WTC11 (cell line): ENCODE results near the gene SETD1A. TPM values are rescaled to one million over a fixed set of nuclear protein-coding genes. Genes with fewer than 3 reads are reported as not detected.

Source experiments
- ATAC-seq: fragments of 200-7000 bp; cut with Tn5 transposase; 2 replicates; pipeline ENCODE4 v1.10.0; 2021; ENCODE audit warnings: mild to moderate bottlenecking, moderate library complexity
- CTCF ChIA-PET: fragments of 300-600 bp; sonication (Branson Sonifier 250); formaldehyde crosslinking; loops from one replicate; lab custom pipeline; 2021; ENCODE audit warnings: antibody characterized with exemption; lab: Charles Lee
- POLR2A ChIA-PET: fragments of 350-600 bp; sonication (Branson Sonifier 250); formaldehyde crosslinking; loops from one replicate; lab custom pipeline; 2021; ENCODE audit warnings: antibody characterized with exemption; lab: Charles Lee
- DNase-seq: peaks from one replicate; pipeline ENCODE4 v3.0.0; 2021; ENCODE audit warnings: low spot score
- H3K27ac Mint-ChIP-seq: 2 replicates; pipeline ENCODE4 v1.8.0; 2021; ENCODE audit warnings: mixed read lengths
- H3K27me3 Mint-ChIP-seq: 2 replicates; pipeline ENCODE4 v1.8.0; 2021; ENCODE audit warnings: low read depth, mild to moderate bottlenecking, moderate library complexity, mixed read lengths
- H3K36me3 Mint-ChIP-seq: 2 replicates; pipeline ENCODE4 v1.8.0; 2021; ENCODE audit warnings: mixed read lengths
- H3K4me1 Mint-ChIP-seq: 2 replicates; pipeline ENCODE4 v1.8.0; 2022; ENCODE audit warnings: mixed read lengths
- H3K4me3 Mint-ChIP-seq: 2 replicates; pipeline ENCODE4 v1.8.0; 2021; ENCODE audit warnings: mild to moderate bottlenecking, moderate library complexity, mixed read lengths
- H3K9me3 Mint-ChIP-seq: 2 replicates; pipeline ENCODE4 v1.8.0; 2021; ENCODE audit warnings: mixed read lengths
- ATF6 ChIP-seq: sonication (generic); formaldehyde crosslinking; IDR thresholded peaks from 2 replicates; pipeline ENCODE4 v1.8.1; 2023; ENCODE audit warnings: mild to moderate bottlenecking, missing genetic modification reagents
- ELF4 ChIP-seq: sonication (generic); formaldehyde crosslinking; IDR thresholded peaks from 2 replicates; pipeline ENCODE4 v1.8.1; 2022; ENCODE audit warnings: low read depth, mild to moderate bottlenecking, moderate library complexity, missing genetic modification reagents
- HMGA2 ChIP-seq: fragments of 250-450 bp; sonication (Bioruptor Pico); IDR thresholded peaks from 2 replicates; pipeline ENCODE4 v1.4.0; 2021; ENCODE audit warnings: mild to moderate bottlenecking, moderate library complexity
- IRF2 ChIP-seq: sonication (generic); formaldehyde crosslinking; IDR thresholded peaks from 2 replicates; pipeline ENCODE4 v1.8.0; 2022; ENCODE audit warnings: low read depth, missing genetic modification reagents, borderline replicate concordance
- MAX ChIP-seq: sonication (generic); formaldehyde crosslinking; IDR thresholded peaks from 2 replicates; pipeline ENCODE4 v1.8.0; 2022; ENCODE audit warnings: mild to moderate bottlenecking, missing genetic modification reagents
- MYBL2 ChIP-seq: sonication (generic); formaldehyde crosslinking; IDR thresholded peaks from 2 replicates; pipeline ENCODE4 v1.8.1; 2023; ENCODE audit warnings: mild to moderate bottlenecking, moderate library complexity, missing genetic modification reagents
- NFE2L1 ChIP-seq: sonication (generic); formaldehyde crosslinking; IDR thresholded peaks from 2 replicates; pipeline ENCODE4 v1.8.1; 2023; ENCODE audit warnings: missing genetic modification reagents
- NR3C1 ChIP-seq: sonication (generic); formaldehyde crosslinking; conservative IDR thresholded peaks from 2 replicates; pipeline ENCODE4 v1.8.1; 2023; ENCODE audit warnings: low read depth, mild to moderate bottlenecking, missing genetic modification reagents
- TCF7 ChIP-seq: sonication (generic); formaldehyde crosslinking; IDR thresholded peaks from 2 replicates; pipeline ENCODE4 v1.8.0; 2022; ENCODE audit warnings: mild to moderate bottlenecking, low read depth, missing genetic modification reagents, moderate library complexity
- TEAD1 ChIP-seq: sonication (generic); formaldehyde crosslinking; IDR thresholded peaks from 2 replicates; pipeline ENCODE4 v1.8.0; 2022; ENCODE audit warnings: mild to moderate bottlenecking, missing genetic modification reagents
- total RNA-seq: library from RNA; stranded (reverse); gene quantifications from 3 replicates; pipeline ENCODE4 v1.2.3, GENCODE V29; 2021
- TF ChIP-seq, protein P1 (sequence below): sonication (generic); formaldehyde crosslinking; IDR thresholded peaks from 2 replicates; pipeline ENCODE4 v1.8.0; 2022; ENCODE audit warnings: mild to moderate bottlenecking, missing genetic modification reagents
- TF ChIP-seq, protein P2 (sequence below): fragments of 250-450 bp; sonication (Bioruptor Pico); conservative IDR thresholded peaks from 2 replicates; pipeline ENCODE4 v1.9.0; 2021; ENCODE audit warnings: mild to moderate bottlenecking
- TF ChIP-seq, protein P3 (sequence below): fragments of 250-450 bp; sonication (Bioruptor Pico); IDR thresholded peaks from 2 replicates; pipeline ENCODE4 v2.1.2; 2022; ENCODE audit warnings: mild to moderate bottlenecking, moderate library complexity
- TF ChIP-seq, protein P4 (sequence below): fragments of 250-450 bp; sonication (Bioruptor Pico); IDR thresholded peaks from 2 replicates; pipeline ENCODE4 v1.8.0; 2021; ENCODE audit warnings: mild to moderate bottlenecking

The SETD1A gene
- total RNA-seq, 1 experiment from 2014 or later, result 31.1 TPM

- H3K9me3 Mint-ChIP-seq, result no peaks in the 10 kb centered on the region
- H3K4me1 Mint-ChIP-seq, result peaks cover 24% of the 10 kb centered on the region
- no peak overlapping the region for H3K4me3 Mint-ChIP-seq
- peaks cover 6% of the 10 kb centered on the region for H3K27me3 Mint-ChIP-seq
- no peak overlapping the region for H3K27ac Mint-ChIP-seq
- DNase-seq, result no peak
- ChIA-PET CTCF (no interaction called here), POLR2A (no interaction called here)
- no peak for ATAC-seq
- no peaks in the 10 kb centered on the region for H3K36me3 Mint-ChIP-seq
- no peak for TF ChIP-seq ELF4 (CRISPR knock-in tag)
- TF ChIP-seq, protein P1, sequence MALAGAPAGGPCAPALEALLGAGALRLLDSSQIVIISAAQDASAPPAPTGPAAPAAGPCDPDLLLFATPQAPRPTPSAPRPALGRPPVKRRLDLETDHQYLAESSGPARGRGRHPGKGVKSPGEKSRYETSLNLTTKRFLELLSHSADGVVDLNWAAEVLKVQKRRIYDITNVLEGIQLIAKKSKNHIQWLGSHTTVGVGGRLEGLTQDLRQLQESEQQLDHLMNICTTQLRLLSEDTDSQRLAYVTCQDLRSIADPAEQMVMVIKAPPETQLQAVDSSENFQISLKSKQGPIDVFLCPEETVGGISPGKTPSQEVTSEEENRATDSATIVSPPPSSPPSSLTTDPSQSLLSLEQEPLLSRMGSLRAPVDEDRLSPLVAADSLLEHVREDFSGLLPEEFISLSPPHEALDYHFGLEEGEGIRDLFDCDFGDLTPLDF, result no peak
- TF ChIP-seq, protein P2, sequence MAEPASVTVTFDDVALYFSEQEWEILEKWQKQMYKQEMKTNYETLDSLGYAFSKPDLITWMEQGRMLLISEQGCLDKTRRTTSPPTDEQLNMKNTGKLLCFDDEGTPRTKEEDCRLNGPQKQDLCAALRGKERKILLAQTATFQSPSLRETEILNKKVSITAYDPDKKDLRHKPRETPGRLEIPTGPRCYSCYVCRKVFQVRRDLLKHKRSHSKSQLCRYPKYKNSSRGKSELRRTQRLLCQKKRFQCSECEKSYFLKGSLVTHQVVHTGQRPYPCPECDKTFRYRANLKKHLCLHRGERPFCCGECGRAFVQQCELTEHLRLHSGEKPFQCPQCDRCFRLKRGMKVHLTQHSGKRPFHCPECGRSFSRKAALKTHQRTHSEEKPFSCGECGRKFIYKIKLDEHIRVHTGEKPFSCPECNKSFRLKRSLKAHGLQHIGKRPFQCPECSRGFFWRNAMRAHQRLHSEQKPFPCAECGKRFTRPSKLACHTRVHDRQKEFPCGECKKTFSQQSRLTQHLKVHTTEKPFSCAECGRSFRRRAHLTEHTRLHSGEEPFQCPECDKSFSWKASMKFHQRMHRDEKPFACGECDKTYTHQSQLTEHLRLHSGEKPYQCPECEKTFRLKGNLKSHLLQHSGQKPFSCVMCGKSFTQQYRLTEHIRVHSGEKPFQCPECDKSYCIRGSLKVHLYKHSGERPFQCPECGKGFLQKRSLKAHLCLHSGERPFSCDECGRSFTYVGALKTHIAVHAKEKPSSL (CRISPR knock-in tag), result no peak
- no peak for TF ChIP-seq NR3C1
- no peak for TF ChIP-seq NFE2L1 (CRISPR knock-in tag)
- TF ChIP-seq MAX (CRISPR knock-in tag), result no peak
- TF ChIP-seq TEAD1 (CRISPR knock-in tag), result no peak
Observed at GRCh38 chr16:31006589-31006988, 49.0 kb downstream of the SETD1A start.

DNA sequence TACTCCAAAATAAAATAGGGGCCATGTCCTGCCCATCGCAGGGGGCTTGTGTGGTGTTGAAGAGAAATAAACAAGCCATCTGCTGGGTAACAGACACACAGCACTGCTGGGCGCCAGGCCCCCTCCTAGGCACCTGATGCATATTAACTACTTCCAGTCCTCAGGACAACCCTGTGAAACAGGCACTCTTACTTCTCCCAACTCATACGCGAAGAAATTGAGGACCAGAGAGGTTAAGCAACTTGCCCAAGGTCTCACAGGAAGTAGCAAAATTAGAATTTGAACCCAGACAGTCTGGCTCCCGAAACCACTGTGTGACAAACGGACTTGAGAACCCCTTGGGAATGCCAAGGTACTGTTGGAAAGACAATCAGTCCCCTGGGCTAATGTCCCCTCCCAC lies 50.1 kb downstream of the SETD1A start:
- no peak overlapping the region for H3K4me3 Mint-ChIP-seq
- peaks cover 24% of the 10 kb centered on the region for H3K4me1 Mint-ChIP-seq
- H3K27ac Mint-ChIP-seq, result no peak overlapping the region
- POLR2A ChIA-PET, result interaction anchor here (0.6 kb wide), 1 partner anchor 30 kb away, joined by 4 read pairs; no protein-coding TSS in a partner anchor
- no peak for DNase-seq
- TF ChIP-seq, protein P3, sequence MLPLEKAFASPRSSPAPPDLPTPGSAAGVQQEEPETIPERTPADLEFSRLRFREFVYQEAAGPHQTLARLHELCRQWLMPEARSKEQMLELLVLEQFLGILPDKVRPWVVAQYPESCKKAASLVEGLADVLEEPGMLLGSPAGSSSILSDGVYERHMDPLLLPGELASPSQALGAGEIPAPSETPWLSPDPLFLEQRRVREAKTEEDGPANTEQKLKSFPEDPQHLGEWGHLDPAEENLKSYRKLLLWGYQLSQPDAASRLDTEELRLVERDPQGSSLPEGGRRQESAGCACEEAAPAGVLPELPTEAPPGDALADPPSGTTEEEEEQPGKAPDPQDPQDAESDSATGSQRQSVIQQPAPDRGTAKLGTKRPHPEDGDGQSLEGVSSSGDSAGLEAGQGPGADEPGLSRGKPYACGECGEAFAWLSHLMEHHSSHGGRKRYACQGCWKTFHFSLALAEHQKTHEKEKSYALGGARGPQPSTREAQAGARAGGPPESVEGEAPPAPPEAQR (CRISPR knock-in tag), result no peak
- no peak for TF ChIP-seq ELF4 (CRISPR knock-in tag)
- no peak for TF ChIP-seq MYBL2 (CRISPR knock-in tag)
- TF ChIP-seq TCF7 (CRISPR knock-in tag), result no peak
- no peak for TF ChIP-seq HMGA2 (CRISPR knock-in tag)
- TF ChIP-seq, protein P4, sequence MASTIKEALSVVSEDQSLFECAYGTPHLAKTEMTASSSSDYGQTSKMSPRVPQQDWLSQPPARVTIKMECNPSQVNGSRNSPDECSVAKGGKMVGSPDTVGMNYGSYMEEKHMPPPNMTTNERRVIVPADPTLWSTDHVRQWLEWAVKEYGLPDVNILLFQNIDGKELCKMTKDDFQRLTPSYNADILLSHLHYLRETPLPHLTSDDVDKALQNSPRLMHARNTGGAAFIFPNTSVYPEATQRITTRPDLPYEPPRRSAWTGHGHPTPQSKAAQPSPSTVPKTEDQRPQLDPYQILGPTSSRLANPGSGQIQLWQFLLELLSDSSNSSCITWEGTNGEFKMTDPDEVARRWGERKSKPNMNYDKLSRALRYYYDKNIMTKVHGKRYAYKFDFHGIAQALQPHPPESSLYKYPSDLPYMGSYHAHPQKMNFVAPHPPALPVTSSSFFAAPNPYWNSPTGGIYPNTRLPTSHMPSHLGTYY (CRISPR knock-in tag), result no peak
- TF ChIP-seq ATF6 (CRISPR knock-in tag), result no peak
- no peak for TF ChIP-seq IRF2 (CRISPR knock-in tag)
- TF ChIP-seq, all 79 proteins: peak for 0
- ATAC-seq, result no peak
- CTCF ChIA-PET, result no interaction called here
- Mint-ChIP-seq H3K27me3 (peaks cover 16% of the 10 kb centered on the region), H3K9me3 (no peaks in the 10 kb centered on the region), H3K36me3 (no peaks in the 10 kb centered on the region)
